GM18909 (cell line): ENCODE results near the gene TRNP1.
"Not testable (repeated sequence)": the region's sequence is repeated elsewhere in the genome, so short reads cannot be mapped to it uniquely, and the experiment has no call there.

Source experiments
- ATAC-seq: cut with Tn5 transposase; IDR thresholded peaks from one replicate; pipeline ENCODE4 v1.9.1; 2021; ENCODE audit warnings: mild to moderate bottlenecking; ENCODE audit not compliant: unreplicated experiment, poor library complexity

Gene TRNP1, protein sequence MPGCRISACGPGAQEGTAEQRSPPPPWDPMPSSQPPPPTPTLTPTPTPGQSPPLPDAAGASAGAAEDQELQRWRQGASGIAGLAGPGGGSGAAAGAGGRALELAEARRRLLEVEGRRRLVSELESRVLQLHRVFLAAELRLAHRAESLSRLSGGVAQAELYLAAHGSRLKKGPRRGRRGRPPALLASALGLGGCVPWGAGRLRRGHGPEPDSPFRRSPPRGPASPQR

GRCh38 chr1:26993237-26994019 is at the start of gene TRNP1:
Gene TRNP1 (plus strand): TSS chr1:26993692. CDS start chr1:26993787, 95 bp downstream.
- ATAC-seq = peak; percentile 52

- no peak for ATAC-seq
Measured at GRCh38 chr1:26945138-26945537, 48.4 kb upstream of the TRNP1 start.

DNA sequence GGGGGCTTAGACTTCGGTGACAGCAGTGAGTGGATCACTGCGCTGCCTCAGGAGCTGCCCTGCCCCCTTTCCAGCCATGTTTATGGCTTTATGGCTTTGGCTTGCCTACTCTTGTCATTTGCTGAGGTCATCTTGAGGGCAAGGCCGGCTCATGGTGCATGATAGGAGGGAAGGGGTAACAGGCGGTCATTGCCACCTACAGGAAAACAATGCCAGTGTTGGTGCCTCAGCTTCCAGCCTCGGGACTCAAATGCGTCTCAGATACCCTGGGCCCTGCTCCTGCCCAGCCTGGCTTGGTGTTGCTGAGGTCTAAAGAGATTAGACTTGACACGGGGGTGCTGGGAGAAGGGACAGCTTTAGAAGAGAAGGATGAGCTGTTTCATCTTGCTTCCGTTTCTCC is 47.8 kb upstream of the TRNP1 start:
- ATAC-seq = no peak

- no peak for ATAC-seq
Measured at GRCh38 chr1:26946270-26946669, 47.2 kb upstream of the TRNP1 start.

DNA sequence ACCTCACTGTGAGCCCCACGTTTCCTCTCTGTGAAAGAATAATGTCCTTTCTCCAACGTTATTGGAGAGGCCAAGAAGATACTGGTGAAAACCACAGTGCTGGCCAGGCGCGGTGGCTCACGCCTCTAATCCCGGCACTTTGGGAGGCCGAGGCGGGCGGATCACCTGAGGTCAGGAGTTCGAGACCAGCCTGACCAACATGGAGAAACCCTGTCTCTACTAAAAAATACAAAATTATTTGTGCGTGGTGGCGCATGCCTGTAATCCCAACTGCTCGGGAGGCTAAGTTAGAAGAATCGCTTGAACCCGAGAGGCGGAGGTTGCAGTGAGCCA is 44.8 kb upstream of the TRNP1 start:
- ATAC-seq = not testable (repeated sequence)

GRCh38 chr1:26949266-26949925 is 44.1 kb upstream of the TRNP1 start:
- ATAC-seq = no peak

GRCh38 chr1:26949926-26950319 is 43.6 kb upstream of the TRNP1 start:
- ATAC-seq = no peak

DNA sequence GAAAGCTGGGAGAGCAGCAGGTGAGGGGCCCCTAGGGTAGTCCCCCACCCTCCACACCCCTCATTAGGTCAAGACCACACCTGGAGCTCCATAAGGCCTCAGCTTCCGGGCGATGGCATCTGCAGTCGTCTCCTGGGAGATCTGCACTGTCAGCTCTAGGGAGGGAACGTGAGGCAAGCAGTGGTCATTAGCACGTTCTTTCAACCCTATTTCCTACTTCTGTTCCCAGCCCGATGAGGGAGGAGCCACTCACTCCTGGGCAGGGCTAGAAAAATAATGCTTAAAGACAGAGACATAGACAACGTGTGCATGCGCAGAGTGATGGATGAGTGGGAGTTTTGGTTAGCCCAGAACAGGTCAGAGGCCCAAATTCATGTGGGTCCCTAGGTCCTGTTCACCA is 42.9 kb upstream of the TRNP1 start:
- ATAC-seq = no peak

- no peak for ATAC-seq
Measured at GRCh38 chr1:26951216-26951615, 42.3 kb upstream of the TRNP1 start.

- ATAC-seq = no peak
Measured at GRCh38 chr1:26951821-26952497, 41.5 kb upstream of the TRNP1 start.

GRCh38 chr1:26953374-26953773 is 40.1 kb upstream of the TRNP1 start:
- no peak for ATAC-seq

GRCh38 chr1:26956321-26956720 is 37.2 kb upstream of the TRNP1 start:
- no peak for ATAC-seq

- ATAC-seq = no peak
Measured at GRCh38 chr1:26957306-26957705, 36.2 kb upstream of the TRNP1 start.

GRCh38 chr1:26959270-26959669 is 34.2 kb upstream of the TRNP1 start:
- no peak for ATAC-seq

DNA sequence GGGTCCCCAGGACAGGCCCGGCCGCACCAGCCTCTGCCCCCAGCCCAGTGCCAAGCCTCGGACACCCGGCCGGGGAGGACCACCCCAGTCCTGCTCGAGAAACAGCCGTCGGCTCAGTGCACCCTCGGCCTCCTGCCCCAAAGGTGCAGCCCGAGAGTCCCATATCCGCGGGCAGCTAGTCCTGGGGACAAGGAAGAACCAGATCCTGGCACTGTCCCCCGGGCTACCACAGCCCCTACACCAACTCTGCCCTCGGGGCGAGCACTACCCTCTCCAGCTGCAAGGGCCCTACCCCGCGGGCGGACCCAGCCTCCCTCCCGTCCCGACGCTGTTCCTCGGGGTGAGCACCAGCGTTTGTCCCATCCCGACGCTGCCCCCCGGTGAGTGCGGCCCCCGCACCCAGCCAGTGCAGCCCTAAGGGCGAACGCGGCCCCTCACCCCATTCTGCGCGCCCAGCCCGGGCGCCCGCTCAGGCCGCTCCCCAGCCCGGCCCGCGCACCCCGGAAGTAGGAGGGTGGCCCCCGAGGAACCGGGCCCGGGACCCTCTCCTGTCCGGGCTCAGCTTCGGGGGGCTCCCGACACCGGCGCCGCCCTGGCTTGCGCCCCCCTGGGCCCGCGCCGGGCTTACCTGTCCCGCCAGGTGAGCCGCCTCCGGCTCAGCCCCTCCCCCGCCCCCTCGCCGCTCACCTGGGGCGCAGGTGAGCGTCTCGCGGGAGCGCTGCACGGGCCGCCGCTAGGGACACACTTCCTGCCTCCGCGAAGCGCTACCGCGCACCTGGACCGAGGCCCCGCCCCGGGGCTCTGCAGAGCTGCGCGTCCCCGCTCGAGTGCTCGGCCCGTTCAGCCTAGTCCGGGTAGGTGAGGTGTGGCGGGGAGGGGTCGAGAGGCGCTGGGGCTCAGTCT is 33.5 kb upstream of the TRNP1 start, which contains the start of gene KDF1:
KDF1 (minus strand) TSS at position 747 of the 903 bp plus-strand sequence. CDS start 8,088 bp downstream, outside the sequence.
- ATAC-seq = no peak

GRCh38 chr1:26960625-26960966 is 32.9 kb upstream of the TRNP1 start:
- no peak for ATAC-seq

GRCh38 chr1:26961826-26962225 is 31.7 kb upstream of the TRNP1 start:
- ATAC-seq = no peak

DNA sequence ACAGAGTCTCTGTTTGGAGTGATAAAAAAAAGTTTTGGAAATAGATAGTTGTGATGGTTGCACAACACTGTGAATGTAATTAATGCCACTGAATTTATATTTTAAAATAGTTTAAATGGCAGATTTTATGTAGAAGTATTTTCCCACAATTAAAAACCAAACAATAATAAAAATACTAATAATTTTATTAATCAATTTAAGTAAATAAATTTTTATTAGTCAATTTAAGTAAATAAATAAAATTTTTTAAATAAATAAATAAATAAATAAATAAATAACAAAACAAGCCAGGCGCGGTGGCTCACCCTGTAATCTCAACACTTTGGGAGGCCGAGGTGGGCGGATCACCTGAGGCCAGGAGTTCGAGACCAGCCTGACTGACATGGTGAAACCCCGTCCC is 28.3 kb upstream of the TRNP1 start:
- ATAC-seq = no peak

GRCh38 chr1:26965628-26966027 is 27.9 kb upstream of the TRNP1 start:
- ATAC-seq = no peak

DNA sequence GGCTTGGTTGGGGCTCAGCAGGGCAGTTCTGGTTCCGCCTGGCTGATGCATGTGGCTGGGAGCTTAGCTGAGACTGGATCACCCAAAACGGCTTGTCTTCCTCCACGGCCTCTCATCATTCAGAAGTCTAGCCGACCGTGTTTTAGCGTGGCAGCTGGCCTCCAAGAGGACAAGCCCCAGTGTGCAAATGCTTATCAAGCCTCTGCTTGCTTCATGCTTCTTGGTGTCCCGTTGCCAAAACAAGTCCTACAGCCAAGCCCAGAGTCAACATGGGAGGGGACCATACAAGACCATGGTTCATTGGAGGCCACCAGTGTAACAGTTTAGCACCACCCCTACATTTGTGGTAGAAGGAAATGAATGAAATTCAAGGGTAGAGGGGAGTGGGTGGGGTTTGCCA is 22.7 kb upstream of the TRNP1 start:
- ATAC-seq = no peak
